Measurements from ENCODE around the gene SLC2A9.

GRCh38 chr4:9782136-9782436, 239.2 kb downstream of the SLC2A9 start:
- no peak for TF ChIP-seq POLR2AphosphoS5 (IDR thresholded peaks at IDR 0.05)
- TF ChIP-seq, protein P1, sequence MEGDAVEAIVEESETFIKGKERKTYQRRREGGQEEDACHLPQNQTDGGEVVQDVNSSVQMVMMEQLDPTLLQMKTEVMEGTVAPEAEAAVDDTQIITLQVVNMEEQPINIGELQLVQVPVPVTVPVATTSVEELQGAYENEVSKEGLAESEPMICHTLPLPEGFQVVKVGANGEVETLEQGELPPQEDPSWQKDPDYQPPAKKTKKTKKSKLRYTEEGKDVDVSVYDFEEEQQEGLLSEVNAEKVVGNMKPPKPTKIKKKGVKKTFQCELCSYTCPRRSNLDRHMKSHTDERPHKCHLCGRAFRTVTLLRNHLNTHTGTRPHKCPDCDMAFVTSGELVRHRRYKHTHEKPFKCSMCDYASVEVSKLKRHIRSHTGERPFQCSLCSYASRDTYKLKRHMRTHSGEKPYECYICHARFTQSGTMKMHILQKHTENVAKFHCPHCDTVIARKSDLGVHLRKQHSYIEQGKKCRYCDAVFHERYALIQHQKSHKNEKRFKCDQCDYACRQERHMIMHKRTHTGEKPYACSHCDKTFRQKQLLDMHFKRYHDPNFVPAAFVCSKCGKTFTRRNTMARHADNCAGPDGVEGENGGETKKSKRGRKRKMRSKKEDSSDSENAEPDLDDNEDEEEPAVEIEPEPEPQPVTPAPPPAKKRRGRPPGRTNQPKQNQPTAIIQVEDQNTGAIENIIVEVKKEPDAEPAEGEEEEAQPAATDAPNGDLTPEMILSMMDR (IDR thresholded peaks at IDR 0.05), result no peak
